ENCODE data around the gene FAM174C. TPM values are rescaled to one million over a fixed set of nuclear protein-coding genes. Genes with fewer than 3 reads are reported as not detected.

Gene FAM174C
- total RNA-seq, 1 donor = 25.2 TPM

DNA sequence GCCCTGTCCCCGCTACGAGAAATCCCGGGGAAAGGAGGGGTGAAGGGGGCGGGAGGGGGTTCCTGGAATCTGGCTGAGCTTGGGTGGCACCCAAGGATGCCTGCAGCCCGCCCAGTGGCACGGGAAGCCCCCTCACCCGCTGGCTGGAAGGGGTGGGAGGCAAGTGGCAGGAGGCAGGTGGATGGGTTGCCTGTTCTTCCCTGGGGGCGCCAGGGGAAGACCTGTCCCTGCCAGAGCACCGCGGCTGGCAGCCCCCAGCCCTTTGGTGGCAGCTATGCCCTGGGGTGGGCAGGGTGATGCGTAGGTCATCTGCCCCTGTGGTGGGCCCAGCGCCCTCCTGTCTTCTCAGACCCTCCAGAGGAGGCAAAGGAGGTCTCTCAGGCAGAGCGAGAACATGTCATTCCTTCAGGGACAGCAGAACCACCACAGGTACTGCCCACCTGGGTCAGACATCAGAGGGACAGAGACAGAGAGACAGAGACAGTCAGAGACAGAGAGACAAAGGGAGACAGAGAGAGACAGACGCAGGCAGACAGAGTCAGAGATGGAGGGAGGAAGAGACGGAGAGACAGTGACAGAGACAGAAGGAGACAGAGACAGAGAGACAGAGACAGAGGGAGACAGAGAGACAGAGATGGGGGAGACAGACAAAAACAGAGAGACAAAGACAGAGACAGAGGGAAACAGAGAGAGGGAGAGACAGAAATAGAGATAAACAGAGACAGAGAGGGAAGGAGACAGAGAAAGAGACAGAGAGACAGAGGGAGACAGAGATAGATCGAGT lies 47.1 kb downstream of the FAM174C start:
- no peak for DNase-seq (ENCODE audit: low read depth)
- TF ChIP-seq, protein P1, sequence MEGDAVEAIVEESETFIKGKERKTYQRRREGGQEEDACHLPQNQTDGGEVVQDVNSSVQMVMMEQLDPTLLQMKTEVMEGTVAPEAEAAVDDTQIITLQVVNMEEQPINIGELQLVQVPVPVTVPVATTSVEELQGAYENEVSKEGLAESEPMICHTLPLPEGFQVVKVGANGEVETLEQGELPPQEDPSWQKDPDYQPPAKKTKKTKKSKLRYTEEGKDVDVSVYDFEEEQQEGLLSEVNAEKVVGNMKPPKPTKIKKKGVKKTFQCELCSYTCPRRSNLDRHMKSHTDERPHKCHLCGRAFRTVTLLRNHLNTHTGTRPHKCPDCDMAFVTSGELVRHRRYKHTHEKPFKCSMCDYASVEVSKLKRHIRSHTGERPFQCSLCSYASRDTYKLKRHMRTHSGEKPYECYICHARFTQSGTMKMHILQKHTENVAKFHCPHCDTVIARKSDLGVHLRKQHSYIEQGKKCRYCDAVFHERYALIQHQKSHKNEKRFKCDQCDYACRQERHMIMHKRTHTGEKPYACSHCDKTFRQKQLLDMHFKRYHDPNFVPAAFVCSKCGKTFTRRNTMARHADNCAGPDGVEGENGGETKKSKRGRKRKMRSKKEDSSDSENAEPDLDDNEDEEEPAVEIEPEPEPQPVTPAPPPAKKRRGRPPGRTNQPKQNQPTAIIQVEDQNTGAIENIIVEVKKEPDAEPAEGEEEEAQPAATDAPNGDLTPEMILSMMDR (IDR thresholded peaks at IDR 0.05; ENCODE audit: insufficient read depth, low read length) = no peak
- no peak overlapping the region for H3K4me3 ChIP-seq (ENCODE audit: low read depth, low read length)

DNA sequence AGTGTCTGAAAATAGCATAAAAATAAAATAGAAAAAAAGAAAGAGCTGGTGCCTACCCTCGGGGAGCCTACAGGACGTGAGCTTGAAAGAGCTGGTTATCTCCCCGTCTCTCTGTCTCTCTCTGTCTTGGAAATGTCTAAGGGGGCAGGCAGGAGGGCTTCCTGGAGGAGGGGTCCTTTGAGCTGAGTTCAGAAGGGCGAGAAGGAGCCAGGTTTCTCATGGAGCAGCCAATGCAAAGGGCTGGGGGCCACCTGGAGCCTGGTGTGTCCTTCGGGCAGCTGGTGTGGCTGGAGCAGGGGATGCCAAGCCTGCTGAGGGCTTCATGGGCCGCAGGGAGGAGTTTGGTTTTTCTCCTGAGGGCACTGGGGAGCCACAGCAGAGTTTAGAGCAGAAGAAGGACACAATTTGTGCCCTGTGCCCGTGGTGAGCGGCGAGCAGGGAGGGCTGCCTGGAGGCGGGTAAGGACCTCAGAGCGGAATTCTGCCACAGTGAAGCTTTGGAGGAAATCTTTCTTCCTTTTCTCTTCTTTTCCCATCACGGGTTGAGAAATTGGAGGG lies 49.0 kb downstream of the FAM174C start:
- DNase-seq (ENCODE audit: low read depth) = no peak
- TF ChIP-seq, protein P1 (IDR thresholded peaks at IDR 0.05; ENCODE audit: insufficient read depth, low read length) = no peak
- no peak overlapping the region for H3K4me3 ChIP-seq (ENCODE audit: low read depth, low read length)

DNA sequence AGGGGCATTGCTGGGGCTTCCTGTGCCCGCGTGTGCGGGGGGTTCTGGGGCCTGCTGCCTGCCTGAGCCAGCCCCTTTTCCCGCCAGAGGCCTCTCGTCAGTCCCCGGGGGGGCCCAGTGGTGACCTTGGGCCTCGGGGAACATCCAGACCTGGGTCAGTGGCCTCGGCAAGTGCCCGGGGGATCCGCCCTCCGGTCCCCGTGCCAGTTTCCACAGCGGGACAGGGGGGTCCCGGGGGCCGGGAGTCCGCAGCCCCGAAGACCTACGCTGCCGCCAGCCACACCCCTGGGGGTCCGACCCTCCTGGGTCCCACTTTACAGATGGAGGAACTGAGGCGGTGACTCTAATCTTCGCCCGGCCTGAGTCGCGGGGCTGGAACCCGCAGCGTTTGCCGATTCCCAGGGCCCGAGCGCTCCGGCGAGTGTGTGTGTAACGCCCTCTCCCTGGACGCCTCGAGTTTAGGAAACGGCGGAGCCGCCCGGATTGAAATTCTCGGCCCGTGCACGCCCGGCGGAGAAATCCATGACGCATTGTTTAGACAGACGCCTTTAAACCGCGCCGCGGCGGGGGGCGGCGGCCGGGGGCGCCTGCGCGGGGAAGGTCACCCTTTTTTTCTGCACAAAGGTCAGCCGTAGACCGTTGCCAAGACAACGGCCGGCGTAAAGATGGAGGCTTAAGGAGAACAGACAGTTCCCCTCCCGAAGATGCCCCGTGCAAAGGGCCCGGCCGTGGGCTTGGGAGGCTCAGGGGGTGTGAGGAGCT lies 49.7 kb downstream of the FAM174C start:
- TF ChIP-seq, protein P1 (IDR thresholded peaks at IDR 0.05; ENCODE audit: insufficient read depth, low read length) = no peak
- peak overlapping the region; percentile 46 for H3K4me3 ChIP-seq (ENCODE audit: low read depth, low read length)
- DNase-seq (ENCODE audit: low read depth) = peak; percentile 71

DNA sequence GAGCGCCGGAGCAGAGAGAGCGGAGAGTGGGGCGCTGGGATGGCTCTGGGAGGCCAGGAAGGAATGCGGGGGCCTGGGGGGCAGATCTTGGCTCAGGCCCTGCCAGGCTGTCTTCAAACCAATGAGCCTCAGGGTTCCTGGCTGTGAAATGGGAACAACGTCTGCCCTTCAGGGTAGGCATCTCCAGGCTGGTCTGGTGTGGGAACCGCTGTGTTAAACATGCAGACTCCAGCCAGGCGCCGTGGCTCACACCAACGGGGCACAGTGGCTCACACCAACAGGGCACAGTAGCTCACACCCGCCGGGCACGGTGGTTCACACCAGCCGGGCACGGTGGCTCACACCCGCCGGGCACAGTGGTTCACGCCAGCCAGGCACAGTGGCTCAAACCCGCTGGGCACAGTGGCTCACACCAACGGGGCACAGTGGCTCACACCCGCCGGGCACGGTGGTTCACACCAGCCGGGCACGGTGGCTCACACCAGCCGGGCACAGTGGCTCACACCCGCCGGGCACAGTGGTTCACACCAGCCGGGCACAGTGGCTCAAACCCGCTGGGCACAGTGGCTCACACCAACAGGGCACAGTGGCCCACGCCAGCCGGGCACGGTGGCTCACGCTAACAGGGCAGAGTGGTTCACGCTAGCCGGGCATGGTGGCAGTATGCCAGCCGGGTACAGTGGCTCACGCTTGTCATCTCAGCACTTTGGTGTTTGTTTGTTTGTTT lies 50.4 kb downstream of the FAM174C start:
- peak overlapping the region; percentile 46 for H3K4me3 ChIP-seq (ENCODE audit: low read depth, low read length)
- TF ChIP-seq, protein P1 (IDR thresholded peaks at IDR 0.05; ENCODE audit: insufficient read depth, low read length) = no peak
- DNase-seq (ENCODE audit: low read depth) = no peak

DNA sequence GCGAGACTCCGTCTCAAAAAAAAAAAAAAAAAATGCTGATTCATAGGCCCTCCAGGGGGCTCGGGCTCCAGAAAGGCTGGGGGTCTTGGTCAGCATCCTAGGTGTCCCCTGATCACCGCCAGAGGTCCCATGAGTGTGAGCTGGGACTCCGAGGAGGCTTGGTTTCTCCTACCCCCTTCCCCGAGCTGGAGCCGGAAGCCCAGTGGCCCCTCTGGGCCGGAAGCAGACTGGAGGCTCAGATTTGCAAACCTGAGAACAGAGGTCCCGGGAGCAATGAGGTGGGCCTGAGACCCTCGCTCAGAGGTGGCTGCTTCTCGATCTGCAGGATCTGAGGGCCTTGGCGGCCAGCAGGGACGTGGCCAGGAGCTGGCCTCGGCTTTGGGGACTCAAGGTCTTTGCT lies 51.8 kb downstream of the FAM174C start:
- no peak for DNase-seq (ENCODE audit: low read depth)
- TF ChIP-seq, protein P1 (IDR thresholded peaks at IDR 0.05; ENCODE audit: insufficient read depth, low read length) = no peak
- H3K4me3 ChIP-seq (ENCODE audit: low read depth, low read length) = no peak overlapping the region

Other genes starting within 250 kb of the FAM174C start
- gene CNN2, start 248.9 kb upstream of the FAM174C start, total RNA-seq (ENCODE audit: low replicate concordance) = 96.0 and 101 TPM in 2 replicates
- 3.5 and 21.6 TPM in 2 replicates for gene ABCA7, start 235.4 kb upstream of the FAM174C start, total RNA-seq (ENCODE audit: low replicate concordance)
- gene ARHGAP45, start 208.4 kb upstream of the FAM174C start, total RNA-seq (ENCODE audit: low replicate concordance) = 0.18 TPM in 1 of 2 replicates, not detected in the other
- gene POLR2E, start 180.2 kb upstream of the FAM174C start, total RNA-seq (ENCODE audit: low replicate concordance) = 27.7 and 91.2 TPM in 2 replicates
- 156 and 288 TPM in 2 replicates for gene GPX4, start 171.5 kb upstream of the FAM174C start, total RNA-seq (ENCODE audit: low replicate concordance)
- gene SBNO2, start 101.3 kb upstream of the FAM174C start, total RNA-seq (ENCODE audit: low replicate concordance) = 18.5 and 41.2 TPM in 2 replicates
- gene STK11, start 69.8 kb upstream of the FAM174C start, total RNA-seq (ENCODE audit: low replicate concordance) = 54.1 and 84.1 TPM in 2 replicates
- 2.3 and 3.1 TPM in 2 replicates for gene CBARP, start 37.5 kb upstream of the FAM174C start, total RNA-seq (ENCODE audit: low replicate concordance)
- gene ATP5F1D, start 33.8 kb upstream of the FAM174C start, total RNA-seq (ENCODE audit: low replicate concordance) = 15.7 and 55.6 TPM in 2 replicates
- gene MIDN, start 26.9 kb upstream of the FAM174C start, total RNA-seq (ENCODE audit: low replicate concordance) = 23.2 and 32.5 TPM in 2 replicates
- 245 and 776 TPM in 2 replicates for gene CIRBP, start 6.2 kb upstream of the FAM174C start, total RNA-seq (ENCODE audit: low replicate concordance)
- gene EFNA2, start 10.3 kb downstream of the FAM174C start, total RNA-seq (ENCODE audit: low replicate concordance) = not detected in 2 replicates
- gene NDUFS7, start 108.4 kb downstream of the FAM174C start, total RNA-seq (ENCODE audit: low replicate concordance) = 14.6 and 40.7 TPM in 2 replicates
- 8.8 and 40.6 TPM in 2 replicates for gene GAMT, start 126.0 kb downstream of the FAM174C start, total RNA-seq (ENCODE audit: low replicate concordance)
- gene DAZAP1, start 132.1 kb downstream of the FAM174C start, total RNA-seq (ENCODE audit: low replicate concordance) = 17.3 and 43.8 TPM in 2 replicates
- gene RPS15, start 162.9 kb downstream of the FAM174C start, total RNA-seq (ENCODE audit: low replicate concordance) = 567 and 712 TPM in 2 replicates
- 0.27 and 0.57 TPM in 2 replicates for gene APC2, start 174.6 kb downstream of the FAM174C start, total RNA-seq (ENCODE audit: low replicate concordance)
- gene C19orf25, start 203.7 kb downstream of the FAM174C start, total RNA-seq (ENCODE audit: low replicate concordance) = 13.2 and 26.8 TPM in 2 replicates
- gene PCSK4, start 214.8 kb downstream of the FAM174C start, total RNA-seq (ENCODE audit: low replicate concordance) = 0.25 and 2.2 TPM in 2 replicates
- gene REEP6, start 215.7 kb downstream of the FAM174C start, total RNA-seq (ENCODE audit: low replicate concordance) = 0.65 and 2.8 TPM in 2 replicates
- gene ADAMTSL5, start 237.5 kb downstream of the FAM174C start, total RNA-seq (ENCODE audit: low replicate concordance) = 1.2 and 4.2 TPM in 2 replicates
- not detected in 2 replicates for gene PLK5, start 248.5 kb downstream of the FAM174C start, total RNA-seq (ENCODE audit: low replicate concordance)